HepG2 (cell line): ENCODE results near the gene SOX12. TPM values are rescaled to one million over a fixed set of nuclear protein-coding genes. Genes with fewer than 3 reads are reported as not detected.

Experiments used
- ATF2 ChIP-seq: sonication (generic); formaldehyde crosslinking; IDR thresholded peaks from 2 replicates; pipeline ENCODE4 v1.4.0; 2020; ENCODE audit warnings: missing genetic modification reagents
- ELK4 ChIP-seq: sonication (generic); formaldehyde crosslinking; IDR thresholded peaks from 2 replicates; pipeline ENCODE4 v1.9.0; 2021; ENCODE audit warnings: missing genetic modification reagents, borderline replicate concordance
- ERF ChIP-seq: IDR thresholded peaks from 2 replicates; pipeline ENCODE4 v1.6.1; 2018; ENCODE audit warnings: missing biosample characterization, missing genetic modification reagents
- FIP1L1 ChIP-seq: fragments of 200-400 bp; formaldehyde crosslinking; IDR thresholded peaks from 2 replicates; pipeline ENCODE4 v1.6.1; 2018; ENCODE audit warnings: low read depth, mild to moderate bottlenecking, low read length, moderate library complexity, borderline replicate concordance; ENCODE audit not compliant: insufficient read depth
- FOXK1 ChIP-seq: sonication (generic); formaldehyde crosslinking; IDR thresholded peaks from 2 replicates; pipeline ENCODE4 v1.4.0; 2020; ENCODE audit warnings: low read depth, missing genetic modification reagents, borderline replicate concordance
- FOXM1 ChIP-seq: sonication (generic); formaldehyde crosslinking; IDR thresholded peaks from 2 replicates; pipeline ENCODE4 v1.5.0; 2020; ENCODE audit warnings: missing genetic modification reagents
- FOXO1 ChIP-seq: sonication (generic); formaldehyde crosslinking; IDR thresholded peaks from 2 replicates; pipeline ENCODE4 v1.4.0; 2020; ENCODE audit warnings: missing genetic modification reagents
- HIVEP1 ChIP-seq: sonication (generic); formaldehyde crosslinking; IDR thresholded peaks from 2 replicates; pipeline ENCODE4 v1.4.0; 2020; ENCODE audit warnings: mild to moderate bottlenecking, missing genetic modification reagents
- KLF13 ChIP-seq: sonication (generic); formaldehyde crosslinking; IDR thresholded peaks from 2 replicates; pipeline ENCODE4 v1.4.0; 2020; ENCODE audit warnings: mild to moderate bottlenecking, missing genetic modification reagents
- MZF1 ChIP-seq: sonication (generic); formaldehyde crosslinking; IDR thresholded peaks from 2 replicates; pipeline ENCODE4 v1.8.1; 2023; ENCODE audit warnings: mild to moderate bottlenecking, missing genetic modification reagents, borderline replicate concordance
- NFE2L1 ChIP-seq: sonication (generic); formaldehyde crosslinking; IDR thresholded peaks from 2 replicates; pipeline ENCODE4 v1.4.0; 2020; ENCODE audit warnings: missing genetic modification reagents, mild to moderate bottlenecking, borderline replicate concordance
- NFE2L2 ChIP-seq: fragments of 150-350 bp; IDR thresholded peaks from 2 replicates; pipeline ENCODE4 v1.6.1; 2014; ENCODE audit warnings: low read length
- PAWR ChIP-seq: sonication (generic); formaldehyde crosslinking; IDR thresholded peaks from 2 replicates; pipeline ENCODE4 v1.4.0; 2020; ENCODE audit warnings: missing genetic modification reagents, mild to moderate bottlenecking, borderline replicate concordance
- TBX3 ChIP-seq: fragments of 450-650 bp; IDR thresholded peaks from 2 replicates; pipeline ENCODE4 v1.6.1; 2017; ENCODE audit warnings: antibody characterized with exemption, mild to moderate bottlenecking, inconsistent platforms, borderline replicate concordance
- XRCC5 ChIP-seq: fragments of 200-400 bp; formaldehyde crosslinking; optimal IDR thresholded peaks from 2 replicates; pipeline ENCODE3; 2017; ENCODE audit warnings: mild to moderate bottlenecking, low read length
- ZMYM4 ChIP-seq: sonication (generic); formaldehyde crosslinking; IDR thresholded peaks from 2 replicates; pipeline ENCODE4 v1.8.1; 2023; ENCODE audit warnings: mild to moderate bottlenecking, missing genetic modification reagents
- ZNF296 ChIP-seq: sonication (generic); formaldehyde crosslinking; conservative IDR thresholded peaks from 2 replicates; pipeline ENCODE4 v1.5.0; 2020; ENCODE audit warnings: mild to moderate bottlenecking, missing genetic modification reagents
- ZNF331 ChIP-seq: sonication (generic); formaldehyde crosslinking; IDR thresholded peaks from 2 replicates; pipeline ENCODE4 v1.4.0; 2020; ENCODE audit warnings: missing genetic modification reagents
- ZNF432 ChIP-seq: sonication (generic); formaldehyde crosslinking; IDR thresholded peaks from 2 replicates; pipeline ENCODE4 v1.5.0; 2020; ENCODE audit warnings: missing genetic modification reagents, mild to moderate bottlenecking, borderline replicate concordance
- ZNF441 ChIP-seq: sonication (generic); formaldehyde crosslinking; IDR thresholded peaks from 2 replicates; pipeline ENCODE4 v1.7.0; 2021; ENCODE audit warnings: missing genetic modification reagents, borderline replicate concordance
- ZNF446 ChIP-seq: sonication (generic); formaldehyde crosslinking; IDR thresholded peaks from 2 replicates; pipeline ENCODE4 v1.5.0; 2020; ENCODE audit warnings: mild to moderate bottlenecking, missing genetic modification reagents
- polyA plus RNA-seq, 8 experiments: library from polyadenylated mRNA; depleted of rRNA in 3 of 8; stranded (reverse) in 7 of 8; unstranded in 1 of 8; fragments of >200 nt; fragmentation: Illumina TruSeq in 4 of 8; extraction: Trizol in 4 of 8; gene quantifications; 2 replicates each; pipeline versions ENCODE4 v1.2.1 to v1.2.3, GENCODE V29; 2011 to 2016; ENCODE audit warnings: low read depth in 4 of 8, missing spikeins in 1 of 8, mixed read lengths in 1 of 8; ENCODE audit not compliant: insufficient read depth in 1 of 8
- total RNA-seq, 5 experiments: library from RNA; depleted of rRNA; stranded (reverse); fragments of >200 nt; fragmentation: Illumina TruSeq; extraction: Trizol; gene quantifications; 2 replicates each; pipeline ENCODE4 v1.2.3, GENCODE V29; 2016; ENCODE audit warnings: low read depth in 1 of 5
- TF ChIP-seq, protein P1 (sequence below): sonication (generic); formaldehyde crosslinking; IDR thresholded peaks from 2 replicates; pipeline ENCODE4 v1.5.0; 2020; ENCODE audit warnings: missing genetic modification reagents
- TF ChIP-seq, protein P2 (sequence below): sonication (generic); formaldehyde crosslinking; conservative IDR thresholded peaks from 2 replicates; pipeline ENCODE4 v1.8.0; 2022; ENCODE audit warnings: mild to moderate bottlenecking, moderate library complexity, missing genetic modification reagents

The SOX12 gene
- total and polyA plus RNA-seq, 2 of the 13 experiments (the other 11 are each of a cell fraction or from before 2014, with no cell fraction given) = 10.0 to 18.7 TPM

- TF ChIP-seq ZNF296 (CRISPR knock-in tag) (no peak), ZNF432 (no peak), FOXM1 (no peak), NFE2L1 (0 out of 2 replicates have a peak, but pooled peaks have one; percentile 1), PAWR (CRISPR knock-in tag) (no peak), MZF1 (CRISPR knock-in tag) (no peak), FOXK1 (CRISPR knock-in tag) (peak; percentile 86; the same call in 1 of the 2 replicates), ZNF441 (CRISPR knock-in tag) (0 out of 2 replicates have a peak, but pooled peaks have one; percentile 42), ATF2 (0 out of 2 replicates have a peak, but pooled peaks have one; percentile 12), FIP1L1 (no peak), FOXO1 (peak; percentile 66; the same call in 1 of the 2 replicates), ELK4 (no peak), XRCC5 (no peak), HIVEP1 (CRISPR knock-in tag) (no peak), ZNF331 (CRISPR knock-in tag) (peak; percentile 16; the same call in 1 of the 2 replicates), ERF (no peak; the same call in 1 of the 2 replicates), NFE2L2 (no peak), ZNF446 (peak; percentile 83; the same call in 1 of the 2 replicates), KLF13 (CRISPR knock-in tag) (peak; percentile 21; the same call in 1 of the 2 replicates), TBX3 (no peak), ZMYM4 (CRISPR knock-in tag) (peak; percentile 40; the same call in 1 of the 2 replicates)
- TF ChIP-seq, protein P1, sequence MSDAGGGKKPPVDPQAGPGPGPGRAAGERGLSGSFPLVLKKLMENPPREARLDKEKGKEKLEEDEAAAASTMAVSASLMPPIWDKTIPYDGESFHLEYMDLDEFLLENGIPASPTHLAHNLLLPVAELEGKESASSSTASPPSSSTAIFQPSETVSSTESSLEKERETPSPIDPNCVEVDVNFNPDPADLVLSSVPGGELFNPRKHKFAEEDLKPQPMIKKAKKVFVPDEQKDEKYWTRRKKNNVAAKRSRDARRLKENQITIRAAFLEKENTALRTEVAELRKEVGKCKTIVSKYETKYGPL (CRISPR knock-in tag) = no peak; the same call in 1 of the 2 replicates
- TF ChIP-seq, protein P2, sequence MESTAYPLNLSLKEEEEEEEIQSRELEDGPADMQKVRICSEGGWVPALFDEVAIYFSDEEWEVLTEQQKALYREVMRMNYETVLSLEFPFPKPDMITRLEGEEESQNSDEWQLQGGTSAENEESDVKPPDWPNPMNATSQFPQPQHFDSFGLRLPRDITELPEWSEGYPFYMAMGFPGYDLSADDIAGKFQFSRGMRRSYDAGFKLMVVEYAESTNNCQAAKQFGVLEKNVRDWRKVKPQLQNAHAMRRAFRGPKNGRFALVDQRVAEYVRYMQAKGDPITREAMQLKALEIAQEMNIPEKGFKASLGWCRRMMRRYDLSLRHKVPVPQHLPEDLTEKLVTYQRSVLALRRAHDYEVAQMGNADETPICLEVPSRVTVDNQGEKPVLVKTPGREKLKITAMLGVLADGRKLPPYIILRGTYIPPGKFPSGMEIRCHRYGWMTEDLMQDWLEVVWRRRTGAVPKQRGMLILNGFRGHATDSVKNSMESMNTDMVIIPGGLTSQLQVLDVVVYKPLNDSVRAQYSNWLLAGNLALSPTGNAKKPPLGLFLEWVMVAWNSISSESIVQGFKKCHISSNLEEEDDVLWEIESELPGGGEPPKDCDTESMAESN = no peak; the same call in 1 of the 2 replicates
Observed at GRCh38 chr20:325045-325888, at the start of gene SOX12 (continued).
